EL (cell line): ENCODE data around the gene NR1I2.

Source experiments
- DNase-seq: peaks from one replicate; pipeline ENCODE4 v3.0.0-alpha.2; 2016

NR1I2 gene

GRCh38 chr3:119826711-119827608, 45.1 kb downstream of the NR1I2 start:
- DNase-seq = no peak

- DNase-seq = no peak
These were observed 47.5 kb downstream of the NR1I2 start for GRCh38 chr3:119829420-119829819.

- no peak for DNase-seq
These were observed 49.1 kb downstream of the NR1I2 start for GRCh38 chr3:119831022-119831421.

- peak; percentile 92 for DNase-seq
These were observed 50.1 kb downstream of the NR1I2 start for GRCh38 chr3:119831941-119832371.

- DNase-seq = no peak
These were observed 53.0 kb downstream of the NR1I2 start for GRCh38 chr3:119834754-119835370.

GRCh38 chr3:119835556-119835955, 53.7 kb downstream of the NR1I2 start:
- no peak for DNase-seq

- DNase-seq = peak; percentile 57
These were observed 60.0 kb downstream of the NR1I2 start for GRCh38 chr3:119841808-119842471.

- DNase-seq = no peak
These were observed 67.2 kb downstream of the NR1I2 start for GRCh38 chr3:119849126-119849525.

GRCh38 chr3:119856695-119857094, 74.8 kb downstream of the NR1I2 start:
- no peak for DNase-seq

GRCh38 chr3:119858957-119859356, 77.1 kb downstream of the NR1I2 start:
- DNase-seq = no peak

GRCh38 chr3:119859728-119860127, 77.8 kb downstream of the NR1I2 start:
- no peak for DNase-seq

GRCh38 chr3:119861681-119862080, 79.8 kb downstream of the NR1I2 start:
- no peak for DNase-seq

GRCh38 chr3:119862616-119863015, 80.7 kb downstream of the NR1I2 start:
- DNase-seq = no peak

GRCh38 chr3:119864476-119864875, 82.6 kb downstream of the NR1I2 start:
- DNase-seq = no peak
